ENCODE results near the gene TFAM.

DNA sequence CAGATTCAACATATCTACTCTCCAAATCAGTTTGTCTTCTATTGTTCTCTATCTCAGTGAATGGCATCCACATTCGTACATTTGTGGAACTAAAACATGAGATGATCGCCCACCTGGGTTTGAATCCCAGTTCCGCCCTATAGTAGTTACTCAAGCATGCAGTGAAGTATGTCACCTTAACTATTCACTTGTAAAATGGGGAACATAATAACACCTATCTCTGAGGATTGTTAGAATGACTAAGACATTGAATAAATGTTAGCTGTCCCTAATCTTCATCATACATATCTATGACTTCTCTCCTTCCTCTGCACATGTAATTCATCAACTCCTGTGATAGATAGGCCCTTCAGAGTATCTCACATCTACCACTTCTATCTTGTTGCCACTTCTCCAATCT, 25.7 kb upstream of the TFAM start:
- TF ChIP-seq, protein P1, sequence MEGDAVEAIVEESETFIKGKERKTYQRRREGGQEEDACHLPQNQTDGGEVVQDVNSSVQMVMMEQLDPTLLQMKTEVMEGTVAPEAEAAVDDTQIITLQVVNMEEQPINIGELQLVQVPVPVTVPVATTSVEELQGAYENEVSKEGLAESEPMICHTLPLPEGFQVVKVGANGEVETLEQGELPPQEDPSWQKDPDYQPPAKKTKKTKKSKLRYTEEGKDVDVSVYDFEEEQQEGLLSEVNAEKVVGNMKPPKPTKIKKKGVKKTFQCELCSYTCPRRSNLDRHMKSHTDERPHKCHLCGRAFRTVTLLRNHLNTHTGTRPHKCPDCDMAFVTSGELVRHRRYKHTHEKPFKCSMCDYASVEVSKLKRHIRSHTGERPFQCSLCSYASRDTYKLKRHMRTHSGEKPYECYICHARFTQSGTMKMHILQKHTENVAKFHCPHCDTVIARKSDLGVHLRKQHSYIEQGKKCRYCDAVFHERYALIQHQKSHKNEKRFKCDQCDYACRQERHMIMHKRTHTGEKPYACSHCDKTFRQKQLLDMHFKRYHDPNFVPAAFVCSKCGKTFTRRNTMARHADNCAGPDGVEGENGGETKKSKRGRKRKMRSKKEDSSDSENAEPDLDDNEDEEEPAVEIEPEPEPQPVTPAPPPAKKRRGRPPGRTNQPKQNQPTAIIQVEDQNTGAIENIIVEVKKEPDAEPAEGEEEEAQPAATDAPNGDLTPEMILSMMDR (IDR thresholded peaks at IDR 0.05; ENCODE audit: low read depth, low read length): no peak
- no peak for TF ChIP-seq EZH2phosphoT487 (IDR thresholded peaks at IDR 0.05; ENCODE audit: low read depth)

Measured in OCI-LY3 (cell line).